MG63 (cell line): ENCODE data around the gene CTSF. TPM values are rescaled to one million over a fixed set of nuclear protein-coding genes. Genes with fewer than 3 reads are reported as not detected.
"Not testable (repeated sequence)": the region's sequence is repeated elsewhere in the genome, so short reads cannot be mapped to it uniquely, and the experiment has no call there.

Experiments used
- DNase-seq: peaks from one replicate; pipeline ENCODE4 v3.0.0-alpha.2; 2020
- H3K27me3 ChIP-seq: fragments of 250-450 bp; sonication (Bioruptor Pico); 2 replicates; pipeline ENCODE4 v1.5.1; 2020; ENCODE audit warnings: mild to moderate bottlenecking, moderate library complexity
- H3K36me3 ChIP-seq: fragments of 250-450 bp; sonication (Bioruptor Pico); 2 replicates; pipeline ENCODE4 v1.5.1; 2020; ENCODE audit warnings: mild to moderate bottlenecking, moderate library complexity
- H3K4me3 ChIP-seq: fragments of 250-450 bp; sonication (Bioruptor Pico); 2 replicates; pipeline ENCODE4 v1.5.1; 2020; ENCODE audit warnings: mild to moderate bottlenecking, moderate library complexity
- H3K9me3 ChIP-seq: fragments of 250-450 bp; sonication (Bioruptor Pico); 2 replicates; pipeline ENCODE4 v1.5.1; 2020; ENCODE audit warnings: mild to moderate bottlenecking, moderate library complexity
- total RNA-seq: library from RNA; depleted of rRNA; stranded (reverse); fragments of >200 nt; shearing (Covaris generic); gene quantifications from 2 replicates; pipeline ENCODE4 v1.2.3, GENCODE V29; 2014; ENCODE audit warnings: low replicate concordance

Gene CTSF
- total RNA-seq, 1 experiment from 2014 or later = 17.7 TPM

DNA sequence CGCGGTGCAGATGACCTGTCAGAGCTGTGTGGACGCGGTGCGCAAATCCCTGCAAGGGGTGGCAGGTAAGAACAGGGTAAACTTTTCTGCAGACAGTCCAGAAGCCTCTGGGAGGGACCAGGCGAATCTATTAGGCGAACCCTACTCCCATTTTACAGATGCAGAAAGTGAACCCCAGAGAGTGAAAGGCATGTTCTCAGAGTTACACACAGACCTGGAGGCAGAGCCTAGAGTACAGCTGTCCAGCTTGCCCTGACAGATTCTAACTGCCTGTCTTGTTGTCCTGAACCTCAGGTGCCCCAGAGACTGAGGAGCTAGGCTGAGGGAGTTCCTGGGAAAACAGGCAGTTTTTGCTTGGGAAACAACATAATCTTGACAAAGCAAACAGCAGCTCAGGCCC, 25.2 kb upstream of the CTSF start:
- Histone ChIP-seq H3K9me3 (no peaks in the 10 kb centered on the region), H3K27me3 (no peaks in the 10 kb centered on the region), H3K4me3 (peak overlapping the region; percentile 69), H3K36me3 (no peaks in the 10 kb centered on the region)
- DNase-seq = no peak

GRCh38 chr11:66593303-66593635, 24.9 kb upstream of the CTSF start:
- Histone ChIP-seq H3K36me3 (no peaks in the 10 kb centered on the region), H3K4me3 (peak overlapping the region; percentile 69), H3K9me3 (no peaks in the 10 kb centered on the region), H3K27me3 (no peaks in the 10 kb centered on the region)
- no peak for DNase-seq

- Histone ChIP-seq H3K9me3 (no peaks in the 10 kb centered on the region), H3K4me3 (peak within 1 kb of the TSS; percentile 69)
- peak; percentile 95 for DNase-seq
These were observed 24.3 kb upstream of the CTSF start, which contains the start of the genes CCDC87 and CCS for GRCh38 chr11:66592457-66593302. TSS of gene CCDC87 (minus strand) at chr11:66593063. CDS start at chr11:66593015, 48 bp downstream. TSS of gene CCS (plus strand) at chr11:66593185. CDS start at chr11:66593262, 77 bp downstream.

DNA sequence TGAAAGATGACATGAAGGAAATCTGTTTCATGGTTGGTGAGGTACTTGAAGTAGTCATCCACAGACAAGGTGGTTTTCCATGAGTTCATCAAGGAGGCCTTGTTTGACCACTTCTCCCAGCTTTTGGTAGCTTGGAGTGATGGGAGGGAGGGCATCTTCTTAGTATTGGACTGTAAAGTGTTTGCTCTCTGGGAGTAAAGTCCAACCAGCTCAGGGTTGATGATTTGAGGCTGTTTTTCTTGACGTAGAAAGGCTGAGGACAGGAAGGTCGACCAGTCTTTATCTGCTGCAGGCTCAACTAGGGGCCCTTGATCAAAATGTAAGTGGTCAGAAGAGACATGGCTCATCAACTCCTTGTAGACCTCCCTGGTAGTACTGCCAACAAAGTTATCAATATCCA, 22.8 kb upstream of the CTSF start:
- Histone ChIP-seq H3K9me3 (no peaks in the 10 kb centered on the region), H3K27me3 (no peaks in the 10 kb centered on the region), H3K36me3 (no peaks in the 10 kb centered on the region), H3K4me3 (no peak overlapping the region)
- no peak for DNase-seq

More at GRCh38 chr11:66592457-66593302, 24.3 kb upstream of the CTSF start, which contains the start of the genes CCDC87 and CCS:
- Histone ChIP-seq H3K36me3 (no peaks in the 10 kb centered on the region), H3K27me3 (no peaks in the 10 kb centered on the region)

DNA sequence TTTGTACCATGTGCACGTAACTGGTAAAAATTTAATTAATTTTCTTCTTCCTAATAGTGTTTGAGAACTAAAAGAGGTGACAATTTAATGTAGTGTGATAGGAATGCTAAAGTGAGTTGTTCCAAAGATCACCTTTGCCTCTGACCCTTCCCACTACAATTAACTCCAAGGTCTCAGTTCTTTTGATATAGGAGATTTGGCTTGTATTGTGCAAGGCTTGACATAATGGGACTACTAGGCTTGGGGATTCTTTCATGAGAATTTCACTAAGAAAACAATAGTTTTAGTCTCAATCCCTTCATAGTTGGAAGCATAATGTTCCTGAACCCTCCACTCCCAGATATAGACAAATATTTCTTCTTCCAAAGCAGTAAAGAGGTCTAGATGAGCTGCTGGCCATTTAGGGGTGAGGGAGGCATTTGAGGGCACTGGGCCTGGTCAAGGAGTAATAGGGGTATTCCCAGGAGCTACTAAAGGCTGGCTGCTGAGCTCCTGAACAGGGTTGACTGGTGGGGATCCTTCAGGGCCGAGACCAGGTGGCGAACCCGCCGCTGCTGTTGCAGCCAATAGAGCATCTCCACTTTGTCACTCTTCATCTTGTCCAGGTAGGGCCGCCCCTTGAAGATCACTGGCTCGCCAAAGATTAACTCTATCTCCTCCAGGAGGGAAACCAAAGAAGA, 21.7 kb upstream of the CTSF start:
- H3K36me3 ChIP-seq = no peaks in the 10 kb centered on the region
- DNase-seq = no peak
- H3K9me3 ChIP-seq = no peaks in the 10 kb centered on the region
- no peaks in the 10 kb centered on the region for H3K27me3 ChIP-seq
- no peak overlapping the region for H3K4me3 ChIP-seq

- H3K9me3 ChIP-seq, H3K4me3 ChIP-seq: not testable (repeated sequence)
These were observed 20.9 kb upstream of the CTSF start for GRCh38 chr11:66589315-66589714.

DNA sequence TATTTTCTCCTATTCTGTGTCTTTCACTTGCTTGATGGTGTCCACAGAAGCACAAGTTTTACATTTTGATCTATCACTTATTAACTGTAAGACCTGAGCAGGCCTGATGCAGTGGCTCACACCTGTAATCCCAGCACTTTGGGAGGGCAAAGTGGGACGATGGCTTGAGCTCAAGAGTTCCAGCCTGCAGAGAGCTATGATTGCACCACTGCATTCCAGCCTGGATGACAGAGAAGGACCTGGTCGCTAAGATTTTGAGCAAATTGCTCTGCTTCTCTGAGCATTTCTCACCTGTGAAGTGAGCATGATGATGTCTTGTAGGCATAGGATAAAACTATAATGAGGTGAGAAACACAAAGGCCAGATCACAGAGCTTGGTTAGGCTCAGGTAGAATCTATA, 17.7 kb upstream of the CTSF start:
- H3K9me3 ChIP-seq = peaks cover 6% of the 10 kb centered on the region; the same call in 1 of the 2 replicates
- no peaks in the 10 kb centered on the region for H3K36me3 ChIP-seq
- no peak overlapping the region for H3K4me3 ChIP-seq
- no peaks in the 10 kb centered on the region for H3K27me3 ChIP-seq
- no peak for DNase-seq

More at GRCh38 chr11:66589315-66589714, 20.9 kb upstream of the CTSF start:
- not testable (repeated sequence) for H3K36me3 ChIP-seq, DNase-seq, H3K27me3 ChIP-seq

- H3K36me3 ChIP-seq, H3K27me3 ChIP-seq, H3K4me3 ChIP-seq, DNase-seq, H3K9me3 ChIP-seq: not testable (repeated sequence)
These were observed 17.0 kb upstream of the CTSF start for GRCh38 chr11:66585447-66585846.

DNA sequence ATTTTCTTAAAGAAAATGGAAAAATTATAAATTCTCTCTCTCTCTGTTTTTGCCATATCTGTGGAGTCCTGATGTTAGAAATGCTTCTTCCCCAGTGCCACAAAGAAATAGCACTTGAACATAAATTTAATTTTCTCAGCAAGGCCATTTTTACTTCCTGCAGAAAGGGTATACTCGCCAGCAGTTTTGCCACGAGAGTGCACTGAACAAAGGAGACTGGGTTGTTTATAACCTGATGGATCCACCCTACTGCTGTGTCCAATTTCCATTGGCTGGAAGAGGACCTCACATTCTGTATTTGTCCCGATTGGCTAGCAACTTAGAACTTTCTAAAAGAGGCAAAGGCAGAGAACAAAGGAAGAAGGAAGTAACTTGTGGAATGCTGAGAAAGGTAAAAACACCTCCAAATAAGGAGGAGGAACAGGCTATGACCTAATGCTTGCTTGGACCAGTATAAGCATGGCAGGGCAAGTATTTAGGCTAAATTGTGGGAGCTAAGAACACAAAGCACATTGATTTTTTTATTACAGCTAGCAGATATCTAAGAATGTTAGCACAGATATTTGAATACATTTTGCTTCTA, 14.2 kb upstream of the CTSF start:
- H3K9me3 ChIP-seq, H3K4me3 ChIP-seq, H3K36me3 ChIP-seq, H3K27me3 ChIP-seq, DNase-seq: not testable (repeated sequence)

GRCh38 chr11:66581261-66581660, 12.9 kb upstream of the CTSF start:
- no peaks in the 10 kb centered on the region for H3K27me3 ChIP-seq

DNA sequence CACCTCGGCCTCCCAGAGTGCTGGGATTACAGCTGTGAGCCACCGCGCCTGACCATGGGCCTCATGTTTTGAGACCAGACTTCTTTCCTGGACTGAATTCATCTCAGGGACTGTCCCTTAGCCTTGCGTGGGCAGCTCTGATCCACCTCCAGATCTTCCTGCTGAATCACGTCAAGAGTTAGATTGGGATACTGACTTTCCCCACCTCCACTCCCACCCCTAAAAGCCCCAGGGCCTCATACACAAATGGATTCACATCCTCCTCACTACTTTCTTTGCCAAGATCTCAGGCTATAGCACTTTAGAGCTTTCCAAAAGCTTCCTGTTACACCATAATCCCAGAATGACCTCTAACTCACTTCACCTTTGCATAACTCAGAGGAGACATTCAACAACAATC, 12.4 kb upstream of the CTSF start:
- Histone ChIP-seq H3K36me3 (no peaks in the 10 kb centered on the region), H3K4me3 (no peak overlapping the region), H3K27me3 (no peaks in the 10 kb centered on the region), H3K9me3 (peaks cover 6% of the 10 kb centered on the region; the same call in 1 of the 2 replicates)
- no peak for DNase-seq

More at GRCh38 chr11:66581261-66581660, 12.9 kb upstream of the CTSF start:
- Histone ChIP-seq H3K36me3 (no peaks in the 10 kb centered on the region), H3K9me3 (peaks cover 6% of the 10 kb centered on the region; the same call in 1 of the 2 replicates), H3K4me3 (no peak overlapping the region)
- no peak for DNase-seq

- Histone ChIP-seq H3K27me3 (no peaks in the 10 kb centered on the region), H3K36me3 (no peaks in the 10 kb centered on the region), H3K4me3 (no peak overlapping the region), H3K9me3 (peaks cover 6% of the 10 kb centered on the region; the same call in 1 of the 2 replicates)
- peak; percentile 65 for DNase-seq
These were observed 10.7 kb upstream of the CTSF start for GRCh38 chr11:66579017-66579606.

GRCh38 chr11:66570850-66571180, 2.4 kb upstream of the CTSF start:
- Histone ChIP-seq H3K9me3 (no peaks in the 10 kb centered on the region), H3K4me3 (no peak overlapping the region), H3K27me3 (no peaks in the 10 kb centered on the region), H3K36me3 (no peaks in the 10 kb centered on the region)
- DNase-seq = no peak

GRCh38 chr11:66570079-66570849, 1.9 kb upstream of the CTSF start:
- no peak overlapping the region for H3K4me3 ChIP-seq
- no peak for DNase-seq
- no peaks in the 10 kb centered on the region for H3K9me3 ChIP-seq
- H3K36me3 ChIP-seq = no peaks in the 10 kb centered on the region
- H3K27me3 ChIP-seq = no peaks in the 10 kb centered on the region

- Histone ChIP-seq H3K36me3 (no peaks in the 10 kb centered on the region), H3K9me3 (no peaks in the 10 kb centered on the region), H3K4me3 (no peak overlapping the region), H3K27me3 (no peaks in the 10 kb centered on the region)
- no peak for DNase-seq
These were observed 670 bp upstream of the CTSF start for GRCh38 chr11:66569076-66569475.

- Histone ChIP-seq H3K9me3 (no peaks in the 10 kb centered on the region), H3K4me3 (no peak overlapping the region; the same call in 1 of the 2 replicates), H3K36me3 (no peaks in the 10 kb centered on the region), H3K27me3 (no peaks in the 10 kb centered on the region)
- no peak for DNase-seq
These were observed 651 bp downstream of the CTSF start for GRCh38 chr11:66567787-66568123.
